Measurements from ENCODE around the gene GLIPR2. TPM values are rescaled to one million over a fixed set of nuclear protein-coding genes. Genes with fewer than 3 reads are reported as not detected.
A peak's percentile ranks its signal among the peaks of the same experiment; 100 is the strongest.

GLIPR2 gene
- total RNA-seq, 4 donors from 2014 or later: 3.3 to 5.3 (median 3.9) TPM

- ATAC-seq (no peak), DNase-seq (peak in 1 of 2 donors; percentile 40)
- intact Hi-C loops (cut with DNase I; ENCODE audit: low total_unique reads): loop anchor here (10.0 kb wide), 1 partner anchor 128 kb away; the partner anchor contains the start of gene RECK
- Histone ChIP-seq H3K27me3 (peaks cover 0 to 9% (median 5%) of the 10 kb centered on the region in 3 donors), H3K27ac (peak overlapping the region; percentile 61 to 71 (median 65)), H3K9me3 (no peaks in the 10 kb centered on the region), H3K4me3 (no peak overlapping the region), H3K36me3 (no peaks in the 10 kb centered on the region), H3K4me1 (peaks cover 2 to 18% of the 10 kb centered on the region in 2 donors)
- TF ChIP-seq CTCF (IDR thresholded peaks at IDR 0.05 in 4 of 5, conservative IDR thresholded peaks at IDR 0.05 in 1 of 5) (no peak), POLR2A (IDR thresholded peaks at IDR 0.05) (no peak)
- in situ Hi-C loops (cut with MboI; ENCODE audit: low sequenced_read_pairs in 4 of 4): no loop called here
Measured at GRCh38 chr9:36163049-36163785, 26.7 kb downstream of the GLIPR2 start.

- Histone ChIP-seq H3K36me3 (no peaks in the 10 kb centered on the region), H3K4me3 (no peak overlapping the region), H3K27ac (peak overlapping the region; percentile 61 to 71 (median 65)), H3K9me3 (no peaks in the 10 kb centered on the region), H3K4me1 (peaks cover 2 to 18% of the 10 kb centered on the region in 2 donors), H3K27me3 (peaks cover 0 to 9% (median 8%) of the 10 kb centered on the region in 3 donors)
- ATAC-seq: peak; percentile 29 to 53
- TF ChIP-seq POLR2A (IDR thresholded peaks at IDR 0.05) (no peak), CTCF (IDR thresholded peaks at IDR 0.05 in 4 of 5, conservative IDR thresholded peaks at IDR 0.05 in 1 of 5) (no peak)
- in situ Hi-C loops (cut with MboI; ENCODE audit: low sequenced_read_pairs in 4 of 4) (no loop called here), intact Hi-C loops (cut with DNase I; ENCODE audit: low total_unique reads) (loop anchor here (10.0 kb wide), 1 partner anchor 129 kb away; the partner anchor contains the start of gene RECK)
- no peak for DNase-seq
Measured at GRCh38 chr9:36163786-36164170, 27.2 kb downstream of the GLIPR2 start.

GRCh38 chr9:36164372-36164771 lies 27.8 kb downstream of the GLIPR2 start:
- Histone ChIP-seq H3K4me3 (no peak overlapping the region), H3K9me3 (no peaks in the 10 kb centered on the region), H3K27me3 (peaks cover 0 to 9% (median 8%) of the 10 kb centered on the region in 3 donors), H3K27ac (peak overlapping the region in 3 of 4 donors; percentile 61 to 67 (median 63)), H3K4me1 (peaks cover 2 to 18% of the 10 kb centered on the region in 2 donors), H3K36me3 (no peaks in the 10 kb centered on the region)
- DNase-seq (no peak), ATAC-seq (no peak)
- no peak for TF ChIP-seq CTCF (IDR thresholded peaks at IDR 0.05 in 4 of 5, conservative IDR thresholded peaks at IDR 0.05 in 1 of 5)
- no peak for TF ChIP-seq POLR2A (IDR thresholded peaks at IDR 0.05)
- intact Hi-C loops (cut with DNase I; ENCODE audit: low total_unique reads): loop anchor here (10.0 kb wide), 1 partner anchor 130 kb away; the partner anchor contains the start of gene RECK
- in situ Hi-C loops (cut with MboI; ENCODE audit: low sequenced_read_pairs in 4 of 4): no loop called here

GRCh38 chr9:36164989-36165388 lies 28.5 kb downstream of the GLIPR2 start:
- DNase-seq (no peak), ATAC-seq (no peak)
- Histone ChIP-seq H3K4me1 (peaks cover 2 to 18% of the 10 kb centered on the region in 2 donors), H3K27ac (peak overlapping the region; percentile 21 to 67 (median 62)), H3K27me3 (peaks cover 0 to 9% (median 8%) of the 10 kb centered on the region in 3 donors), H3K36me3 (no peaks in the 10 kb centered on the region), H3K9me3 (no peaks in the 10 kb centered on the region), H3K4me3 (no peak overlapping the region)
- in situ Hi-C loops (cut with MboI; ENCODE audit: low sequenced_read_pairs in 4 of 4) (loop anchor here in 2 of 4 donors (5.0 kb wide), 1 partner anchor 63 kb away; no protein-coding TSS in a partner anchor), intact Hi-C loops (cut with DNase I; ENCODE audit: low total_unique reads) (loop anchor here (10.0 kb wide), 1 partner anchor 130 kb away; the partner anchor contains the start of gene RECK)
- TF ChIP-seq CTCF (IDR thresholded peaks at IDR 0.05 in 4 of 5, conservative IDR thresholded peaks at IDR 0.05 in 1 of 5) (no peak), POLR2A (IDR thresholded peaks at IDR 0.05) (no peak)
